Cortex of kidney (tissue), 1 donor: Measurements from ENCODE around the gene GALNS.
"Not testable (repeated sequence)": the region's sequence is repeated elsewhere in the genome, so short reads cannot be mapped to it uniquely, and the experiment has no call there.

Experiments
- DNase-seq: peaks from one replicate; lab custom pipeline; 2025; lab: John Stamatoyannopoulos, UW

Gene GALNS

DNA sequence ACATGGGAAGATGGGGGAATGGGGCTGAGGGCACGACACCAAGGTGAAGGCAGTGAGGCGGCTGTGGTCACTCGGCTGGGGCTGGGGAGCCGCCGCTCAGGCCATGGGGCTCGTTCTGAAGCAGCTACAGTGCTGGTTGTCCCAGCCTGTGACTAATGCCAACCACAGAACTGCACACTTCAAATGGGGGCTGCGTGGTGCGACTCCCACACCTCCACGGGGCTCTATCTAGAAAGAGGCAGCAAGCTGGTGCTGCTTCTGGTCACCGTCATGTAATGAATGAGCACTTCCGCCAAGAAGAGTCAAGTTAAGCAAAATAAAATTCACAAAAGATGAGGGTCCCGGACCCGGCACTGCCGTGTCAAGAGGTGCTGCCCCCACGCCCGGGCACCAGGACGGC lies 20.0 kb downstream of the GALNS start:
- no peak for DNase-seq

DNA sequence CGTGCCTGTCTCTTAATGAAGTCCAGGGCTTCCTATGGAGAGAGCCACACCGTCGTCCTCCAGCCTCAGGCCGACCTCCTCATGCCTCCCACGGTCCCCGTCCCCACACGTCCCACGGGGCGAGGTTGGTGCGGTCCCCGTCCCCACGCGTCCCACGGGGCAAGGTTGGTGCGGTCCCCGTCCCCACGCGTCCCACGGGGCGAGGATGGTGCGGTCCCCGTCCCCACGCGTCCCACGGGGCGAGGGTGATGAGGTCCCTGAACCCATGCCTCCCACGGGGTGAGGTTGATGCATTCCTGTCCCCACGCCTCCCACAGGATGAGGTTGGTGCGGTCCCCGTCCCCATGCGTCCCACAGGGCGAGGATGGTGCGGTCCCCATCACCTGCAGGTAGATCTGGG lies 20.9 kb downstream of the GALNS start:
- DNase-seq = no peak

DNA sequence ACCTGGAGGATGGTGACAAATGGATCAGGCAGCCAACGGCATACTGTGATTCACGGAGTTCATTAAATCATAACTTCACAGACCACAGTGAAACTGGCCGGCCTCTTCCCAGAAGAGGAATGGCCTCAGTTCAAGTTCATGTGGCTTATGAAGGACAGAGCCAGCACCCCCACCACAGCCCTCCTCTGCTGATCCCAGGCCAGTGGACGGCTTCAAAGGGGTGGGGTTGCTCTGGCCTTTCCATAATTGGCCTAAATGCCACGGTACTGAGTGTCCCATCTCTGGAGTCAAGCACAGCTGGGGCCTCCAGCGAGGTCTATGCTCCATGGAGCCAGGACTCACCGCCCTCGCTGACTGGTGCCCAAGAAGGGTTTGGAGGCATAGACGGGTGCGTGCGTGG lies 21.4 kb downstream of the GALNS start:
- DNase-seq = no peak

DNA sequence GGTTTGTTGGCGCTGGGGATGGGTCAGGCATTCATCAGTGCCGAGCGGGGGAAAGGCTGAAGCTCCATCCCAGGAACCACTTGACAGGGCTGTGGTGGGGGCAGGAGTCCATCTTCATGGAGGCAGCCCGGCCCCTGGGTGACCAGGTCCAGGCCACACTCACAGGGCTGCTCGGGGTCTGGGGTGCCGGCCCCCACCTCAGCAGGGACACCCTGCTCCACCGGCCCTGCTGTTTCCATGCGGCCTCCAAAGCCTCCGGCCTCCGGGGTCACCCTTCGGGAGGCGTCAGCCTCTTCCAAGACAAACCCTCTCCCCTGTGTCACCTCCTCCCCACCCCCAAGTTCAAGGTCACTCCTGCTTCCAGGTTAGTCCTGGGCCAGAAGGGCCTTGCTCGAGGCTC lies 22.1 kb downstream of the GALNS start:
- no peak for DNase-seq

DNA sequence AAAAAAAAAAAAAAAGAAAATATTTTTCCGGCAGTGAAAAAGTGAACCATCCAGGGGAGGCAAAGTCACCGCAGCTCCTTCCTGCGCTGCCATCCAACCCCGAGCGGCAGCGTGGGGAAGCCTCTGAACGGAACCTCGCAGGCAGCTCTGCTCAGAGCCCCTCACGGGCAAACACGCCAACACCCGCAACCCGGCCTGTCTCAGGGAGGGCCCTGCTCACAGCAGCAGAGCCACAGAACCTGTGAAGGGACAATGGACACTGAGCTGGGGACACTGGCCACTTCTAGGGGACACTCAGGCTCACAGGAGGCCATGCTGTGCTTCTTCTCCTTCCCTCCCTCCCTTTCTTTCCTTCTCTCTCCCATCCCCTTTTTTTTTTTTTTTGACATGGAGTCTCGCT lies 23.7 kb downstream of the GALNS start:
- DNase-seq = no peak

DNA sequence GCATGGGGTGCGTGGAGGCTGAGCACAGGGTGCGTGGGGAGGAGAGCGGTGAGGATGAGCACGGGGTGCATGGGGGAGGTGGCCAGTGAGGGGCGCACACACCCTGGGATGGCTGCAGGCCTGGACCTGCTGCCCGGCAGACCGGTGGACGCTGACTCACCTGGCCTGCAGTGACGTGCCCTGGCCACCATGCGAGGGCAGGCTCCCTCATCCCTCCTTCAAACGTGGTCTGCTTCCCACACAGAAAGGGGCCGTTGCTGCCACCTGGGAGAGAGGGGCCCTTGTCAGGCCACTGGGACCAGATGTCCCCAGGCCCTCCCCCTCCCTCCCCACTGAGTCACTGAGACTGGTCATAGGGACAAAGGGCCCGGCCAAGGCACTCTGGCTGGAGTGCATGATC lies 24.9 kb downstream of the GALNS start:
- no peak for DNase-seq

DNA sequence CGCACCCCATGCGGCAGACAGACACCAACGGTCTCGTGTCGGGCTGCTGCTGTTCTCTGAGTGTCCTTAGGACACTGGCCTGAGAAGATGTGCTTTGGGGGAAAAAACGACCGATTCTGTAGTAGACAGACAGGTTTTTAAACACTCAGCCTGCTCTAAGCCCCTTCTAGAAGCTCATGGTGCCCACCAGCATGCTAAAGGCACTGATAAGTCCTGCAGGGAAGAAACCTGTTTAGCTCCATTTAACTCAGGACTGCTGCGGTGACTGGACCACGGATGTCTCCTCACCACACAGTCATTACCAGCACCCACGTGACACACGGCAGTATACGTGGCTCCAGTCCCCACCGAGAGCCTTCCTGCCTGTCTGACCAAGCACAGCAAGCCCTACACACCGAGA lies 26.0 kb downstream of the GALNS start:
- DNase-seq = no peak

DNA sequence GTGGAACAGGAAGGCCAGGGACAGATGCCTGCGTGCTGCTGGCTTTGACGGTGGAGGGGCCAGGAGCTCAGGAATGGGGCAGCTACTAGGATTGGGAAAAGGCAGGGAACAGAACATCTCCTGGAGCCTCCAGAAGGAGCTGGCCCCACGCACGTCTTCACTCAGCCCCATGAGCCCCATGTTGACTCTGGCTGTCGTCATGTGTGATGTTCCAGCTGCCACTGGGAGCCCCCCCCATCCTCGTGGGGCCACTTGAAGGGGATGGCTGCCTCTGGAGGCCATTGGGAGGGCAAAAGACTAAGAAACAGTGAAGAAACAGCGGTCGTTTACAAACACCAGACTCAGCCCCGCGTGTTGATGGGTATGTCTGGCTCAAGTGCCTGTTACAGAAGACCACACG lies 26.5 kb downstream of the GALNS start:
- DNase-seq = no peak

DNA sequence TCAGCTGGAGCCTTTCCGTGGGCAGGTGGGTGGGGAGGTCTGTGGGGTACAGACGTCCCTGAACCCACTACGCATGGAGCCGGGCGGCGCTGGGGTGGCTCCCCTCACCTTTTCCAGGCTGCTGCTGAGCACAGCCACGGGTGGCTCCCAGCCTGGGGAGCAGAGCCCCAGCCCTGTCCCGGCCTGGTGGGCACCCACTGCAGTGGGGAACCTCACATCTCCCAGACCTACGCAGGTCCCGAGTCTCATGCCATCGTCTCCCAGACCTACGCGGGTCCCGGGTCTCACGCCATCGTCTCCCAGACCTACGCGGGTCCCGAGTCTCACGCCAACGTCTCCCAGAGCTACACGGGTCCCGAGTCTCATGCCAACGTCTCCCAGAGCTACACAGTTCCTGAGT lies 28.0 kb downstream of the GALNS start:
- DNase-seq = no peak

DNA sequence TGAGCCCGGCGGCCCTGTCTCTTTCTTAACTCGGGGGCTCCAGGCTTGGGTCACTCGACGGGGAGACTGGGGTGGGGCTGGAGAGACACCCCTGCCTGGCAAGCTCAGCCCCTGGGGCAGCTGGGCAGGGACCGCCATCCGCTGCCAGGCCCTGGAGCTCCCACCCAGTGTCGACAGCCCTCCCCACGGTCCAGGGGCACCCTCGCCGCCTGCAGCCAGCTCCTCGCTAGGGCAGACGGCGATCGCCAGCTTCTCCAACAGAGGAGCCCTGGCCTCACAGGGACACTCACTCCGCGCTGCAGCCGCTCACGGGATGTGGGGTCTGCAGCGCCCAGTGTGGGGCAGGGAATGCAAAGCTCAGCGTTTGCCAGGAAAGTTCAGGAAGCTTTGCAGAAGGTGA lies 29.0 kb downstream of the GALNS start:
- DNase-seq = no peak

DNA sequence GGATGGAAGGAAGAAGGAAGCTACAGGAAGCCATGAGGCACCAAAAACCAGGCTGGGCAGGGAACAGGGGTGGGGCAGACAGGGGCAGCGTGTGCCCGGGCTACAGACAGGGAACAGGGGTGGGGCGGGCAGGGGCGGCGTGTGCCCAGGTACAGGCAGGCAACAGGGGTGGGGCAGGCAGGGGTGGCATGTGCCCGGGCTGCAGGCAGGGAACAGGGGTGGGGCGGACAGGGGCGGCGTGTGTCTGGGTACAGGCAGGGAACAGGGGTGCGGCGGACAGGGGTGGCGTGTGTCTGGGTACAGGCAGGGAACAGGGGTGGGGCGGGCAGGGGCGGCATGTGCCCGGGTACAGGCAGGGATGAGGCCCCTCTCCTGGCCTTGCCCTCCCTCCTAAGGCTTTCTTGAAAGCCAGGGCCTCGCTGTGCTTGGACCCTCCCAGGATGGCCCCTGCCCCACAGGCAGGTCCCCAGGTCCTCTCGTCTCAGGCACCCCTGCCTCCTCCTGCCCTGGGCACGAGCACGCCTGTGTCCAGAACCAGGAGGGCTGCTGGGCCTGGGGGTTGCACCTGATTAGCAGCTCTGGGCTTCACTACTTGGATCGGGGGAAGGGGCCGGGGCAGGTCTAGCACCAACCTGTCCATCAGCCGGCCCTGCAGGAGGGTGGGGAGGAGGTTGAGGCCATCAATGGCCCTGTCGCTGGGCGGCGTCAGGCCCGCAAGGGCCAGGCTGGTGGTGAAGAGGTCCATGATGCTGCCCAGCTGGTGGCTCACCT lies 30.5 kb downstream of the GALNS start:
- DNase-seq = no peak

DNA sequence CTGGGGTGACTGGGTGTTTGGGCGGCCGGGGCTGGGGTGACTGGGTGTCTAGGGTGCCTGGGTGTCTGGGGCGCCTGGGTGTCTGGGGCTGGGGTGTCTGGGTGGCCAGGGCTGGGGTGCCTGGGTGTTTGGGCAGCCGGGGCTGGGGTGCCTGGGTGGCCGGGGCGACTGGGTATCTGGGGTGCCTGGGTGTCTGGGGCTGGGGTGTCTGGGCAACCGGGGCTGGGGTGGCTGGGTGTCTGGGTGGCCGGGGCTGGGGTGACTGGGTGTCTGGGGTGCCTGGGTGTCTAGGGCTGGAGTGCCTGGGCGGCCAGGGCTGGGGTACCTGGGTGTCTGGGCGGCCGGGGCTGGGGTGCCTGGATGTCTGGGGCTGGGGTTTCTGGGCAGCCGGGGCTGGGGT lies 31.6 kb downstream of the GALNS start:
- no peak for DNase-seq

DNA sequence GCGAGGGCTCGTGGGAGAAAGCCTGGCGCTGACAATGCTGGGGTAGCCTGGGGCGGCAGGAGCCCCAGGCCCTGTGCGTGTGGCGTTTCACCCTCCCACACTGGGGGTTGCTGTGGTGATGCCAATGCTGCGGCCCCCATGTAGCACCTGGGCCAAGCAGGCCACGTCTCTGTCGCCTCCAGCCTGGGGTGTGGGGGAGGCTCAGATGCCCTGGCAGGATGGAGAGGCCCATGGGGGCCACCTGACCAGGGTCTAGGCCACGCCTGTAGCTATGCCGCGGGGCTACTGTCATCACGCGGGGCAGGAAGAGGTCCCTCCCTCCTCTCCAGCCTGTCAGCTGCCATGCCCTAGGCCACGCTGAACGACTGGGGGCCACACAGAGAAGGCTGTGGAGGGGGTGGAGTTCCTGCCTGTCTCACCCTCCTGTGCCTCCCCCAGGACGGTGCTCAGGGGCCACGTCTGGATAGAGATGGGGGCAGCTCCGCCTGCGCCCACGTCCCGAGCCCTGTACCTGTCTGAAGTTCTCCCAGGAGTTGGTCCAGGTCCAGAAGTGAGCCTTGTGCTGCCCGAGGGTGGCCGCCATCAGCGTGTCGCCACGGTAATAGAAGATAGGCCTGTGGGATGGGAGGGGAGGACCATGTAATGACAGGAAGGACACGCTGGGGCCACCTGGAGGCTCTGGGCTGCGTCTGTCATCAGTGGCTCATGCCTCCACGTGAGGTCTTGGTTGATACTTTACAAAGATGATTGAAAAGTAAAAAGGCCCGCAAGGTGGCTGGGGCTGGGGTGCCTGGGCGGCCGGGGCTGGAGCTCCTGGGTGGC lies 32.3 kb downstream of the GALNS start:
- no peak for DNase-seq

DNA sequence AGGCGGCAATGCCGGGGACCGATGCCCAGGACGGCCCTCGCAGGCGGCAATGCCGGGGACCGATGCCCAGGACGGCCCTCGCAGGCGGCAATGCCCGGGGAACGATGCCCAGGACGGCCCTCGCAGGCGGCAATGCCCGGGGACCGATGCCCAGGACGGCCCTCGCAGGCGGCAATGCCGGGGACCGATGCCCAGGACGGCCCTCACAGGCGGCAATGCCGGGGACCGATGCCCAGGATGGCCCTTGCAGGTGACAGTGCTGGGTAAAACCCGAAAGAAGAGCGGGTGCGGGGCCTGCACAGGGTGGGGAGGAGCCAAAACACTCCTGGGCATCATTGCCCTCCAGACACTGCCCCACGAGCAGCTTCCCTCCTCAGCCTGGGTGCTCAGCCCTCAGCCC lies 33.1 kb downstream of the GALNS start:
- not testable (repeated sequence) for DNase-seq

DNA sequence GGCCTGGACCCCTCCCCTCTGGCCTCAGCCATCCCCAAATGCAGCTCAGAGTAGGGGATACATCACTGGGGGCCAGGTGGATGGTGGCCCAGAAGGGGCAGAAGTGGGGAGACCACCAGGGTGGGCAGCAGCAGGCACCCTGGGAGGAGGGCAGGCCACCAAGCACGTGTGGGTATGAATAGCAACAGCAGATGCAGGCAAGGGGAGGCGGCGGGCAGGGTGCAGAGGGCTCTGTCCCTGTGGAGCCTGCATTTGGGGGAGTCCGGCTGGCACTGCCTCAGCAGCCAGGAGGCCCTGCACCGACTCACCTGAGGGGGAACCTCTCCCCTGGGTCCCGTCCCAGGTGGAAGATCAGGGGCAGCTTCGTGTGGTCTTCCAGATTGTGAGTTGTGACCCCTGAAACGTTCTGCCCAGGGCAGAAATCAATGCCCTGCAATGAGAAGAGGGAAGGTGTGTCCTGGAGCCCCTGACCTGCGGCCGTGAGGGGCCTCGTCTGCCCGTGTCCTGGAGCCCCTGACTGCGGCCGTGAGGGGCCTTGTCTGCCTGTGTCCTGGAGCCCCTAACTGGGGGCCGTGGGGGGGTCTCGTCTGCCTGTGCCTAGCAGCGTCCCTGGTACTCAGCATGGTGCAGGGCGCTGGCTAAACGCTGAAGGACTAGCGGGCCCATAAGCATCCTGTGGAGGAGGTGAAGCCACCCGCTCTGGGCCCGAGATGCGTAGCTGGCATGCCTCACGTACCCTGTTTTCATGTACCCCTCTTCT lies 34.3 kb downstream of the GALNS start:
- no peak for DNase-seq

DNA sequence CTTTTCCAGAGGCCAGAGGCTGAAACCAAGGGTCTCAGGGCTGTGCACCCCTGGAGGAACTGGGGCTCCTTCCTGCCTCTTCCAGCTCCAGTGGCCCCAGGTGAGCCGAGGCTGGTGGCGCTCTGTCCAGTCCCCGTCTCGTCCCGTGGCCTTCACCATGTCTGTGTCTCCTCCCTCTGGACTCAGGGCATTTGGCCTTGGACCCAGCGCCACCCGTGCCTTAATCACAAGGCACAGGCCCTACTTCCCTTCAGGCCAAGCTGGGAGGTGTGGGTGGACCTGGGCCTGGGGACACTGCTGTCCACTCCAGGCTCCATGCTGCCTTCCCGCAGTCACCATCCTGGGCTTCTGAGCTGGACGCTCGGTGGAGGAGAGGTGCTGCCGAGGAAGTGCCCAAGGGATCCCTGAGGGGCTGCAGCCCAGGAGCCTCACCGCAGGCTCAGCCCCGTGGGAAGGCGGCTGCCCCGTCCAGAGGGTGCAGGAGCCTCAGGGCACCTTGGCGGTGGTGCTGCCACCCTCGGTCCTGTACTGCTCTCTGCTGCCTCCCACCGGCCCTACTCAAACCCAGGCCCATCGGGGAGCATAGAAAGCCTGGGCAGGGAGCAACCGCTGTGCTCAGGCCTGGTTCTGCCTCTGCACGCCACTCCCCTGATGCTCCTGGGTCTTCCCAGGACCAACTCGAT lies 35.4 kb downstream of the GALNS start:
- no peak for DNase-seq

DNA sequence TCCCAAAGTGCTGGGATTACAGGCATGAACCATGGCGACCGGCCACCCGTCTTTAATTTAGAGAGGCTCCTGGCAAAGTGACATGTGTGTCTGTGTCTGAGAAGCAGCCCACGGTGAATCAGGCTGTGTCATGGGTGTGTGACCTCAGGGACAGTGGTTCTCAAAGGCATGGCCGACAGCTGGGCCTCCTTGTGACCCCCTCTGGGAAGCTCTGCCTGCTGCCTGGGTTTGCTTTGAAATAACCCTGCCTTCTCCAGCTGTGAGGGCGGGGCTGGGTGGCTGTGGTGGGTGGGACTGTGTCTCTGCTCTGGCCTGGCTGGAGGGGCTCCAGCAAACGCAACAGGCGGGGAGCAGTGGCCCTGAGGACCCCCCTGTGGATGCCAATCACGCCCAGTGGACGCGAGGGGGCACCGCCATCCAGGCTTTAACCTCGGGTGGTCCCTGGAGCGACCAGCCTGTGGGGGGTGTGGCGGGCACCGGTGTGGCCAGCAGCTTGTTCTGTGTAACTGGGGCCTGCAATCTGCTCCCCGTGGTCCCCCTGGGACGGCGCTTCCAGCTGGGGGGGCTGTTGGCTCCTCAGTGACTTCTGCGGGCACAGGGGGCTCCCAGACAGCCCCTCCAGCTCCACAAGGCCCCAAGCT lies 36.2 kb downstream of the GALNS start:
- DNase-seq = no peak

DNA sequence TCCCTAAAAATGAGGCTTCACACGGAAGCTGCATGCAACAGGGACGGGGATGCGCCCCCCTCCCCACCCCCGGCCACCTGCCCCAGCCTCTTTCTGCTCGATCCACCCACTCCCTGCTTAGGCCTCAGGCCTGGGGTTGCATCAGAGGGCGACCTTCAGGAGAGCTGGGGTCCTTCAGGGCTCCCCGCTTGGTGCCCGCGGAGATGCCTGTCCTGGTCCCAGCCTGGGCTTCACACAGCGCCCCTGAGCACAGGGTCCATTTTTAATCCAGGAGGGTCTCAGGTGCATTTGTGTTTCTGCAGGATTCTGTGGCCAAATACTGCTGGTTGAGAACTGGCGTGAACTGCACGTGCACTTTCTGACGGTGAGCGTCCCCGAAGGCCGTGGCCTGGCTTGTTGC lies 37.6 kb downstream of the GALNS start:
- no peak for DNase-seq

DNA sequence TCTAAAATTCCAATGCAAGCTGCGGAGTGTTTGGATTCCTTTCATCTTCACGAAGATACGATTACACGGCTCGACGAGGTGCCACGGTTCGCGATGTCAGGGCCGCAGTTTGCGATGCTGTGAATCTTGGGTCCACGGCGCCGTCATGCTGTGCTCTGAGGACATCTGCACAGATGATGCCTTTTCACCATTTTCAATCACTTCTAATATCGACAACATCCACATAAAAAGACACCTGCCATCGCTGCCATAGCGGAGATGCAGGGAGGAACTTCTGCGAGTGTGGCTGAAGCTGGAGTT lies 38.2 kb downstream of the GALNS start:
- no peak for DNase-seq

DNA sequence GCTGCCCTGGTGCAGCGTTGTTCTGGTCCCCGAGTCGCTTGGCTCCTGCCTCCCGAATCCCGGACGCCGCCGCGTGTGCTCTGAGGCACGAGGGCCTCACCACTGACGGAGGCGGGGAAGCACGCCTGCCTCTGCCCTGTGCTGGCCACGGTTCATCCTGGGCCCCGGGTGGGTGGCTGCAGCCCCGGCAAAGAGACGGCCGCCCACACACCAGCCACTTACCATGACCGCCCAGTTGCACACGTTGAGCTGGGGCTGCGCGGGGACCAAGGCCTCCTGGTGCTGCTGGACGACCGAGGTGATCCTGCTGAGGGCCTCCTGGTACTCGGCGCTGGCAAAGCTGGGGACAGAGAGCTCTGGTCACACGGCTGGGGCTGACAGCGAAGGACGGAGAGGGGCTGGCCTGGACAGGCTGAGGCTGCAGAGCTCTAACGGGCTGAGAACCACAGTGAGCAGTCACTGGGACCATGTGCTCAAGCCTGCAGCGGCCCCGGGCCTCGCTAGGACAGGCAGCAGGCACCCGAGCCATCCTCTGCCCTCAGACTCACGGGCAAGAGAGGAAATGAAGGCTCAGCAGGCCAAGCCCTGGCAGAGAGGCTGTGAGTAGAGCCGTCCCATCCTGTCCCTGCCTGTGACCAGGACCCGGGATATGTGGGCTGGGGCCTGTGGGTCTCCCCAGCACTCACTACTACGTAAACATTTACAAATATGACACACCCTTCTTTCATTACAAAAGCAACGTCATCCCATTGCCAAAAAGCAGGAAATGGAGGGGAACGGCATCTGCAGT lies 38.8 kb downstream of the GALNS start:
- no peak for DNase-seq
